Measurements from ENCODE around the gene AKAP13.

The AKAP13 gene

GRCh38 chr15:85501574-85501973 lies 121.2 kb downstream of the AKAP13 start:
- ChIA-PET CTCF (interaction anchor here (1.9 to 6.5 kb wide), 3 partner anchors 13 to 205 kb away, joined by 4 to 62 read pairs (median 7); no protein-coding TSS in a partner anchor), POLR2A (no interaction called here)
- H3K4me3 ChIP-seq (ENCODE audit: low read depth, low read length), result no peak overlapping the region
- no peak for DNase-seq (ENCODE audit: low read depth, low spot score)
- TF ChIP-seq, protein P1, sequence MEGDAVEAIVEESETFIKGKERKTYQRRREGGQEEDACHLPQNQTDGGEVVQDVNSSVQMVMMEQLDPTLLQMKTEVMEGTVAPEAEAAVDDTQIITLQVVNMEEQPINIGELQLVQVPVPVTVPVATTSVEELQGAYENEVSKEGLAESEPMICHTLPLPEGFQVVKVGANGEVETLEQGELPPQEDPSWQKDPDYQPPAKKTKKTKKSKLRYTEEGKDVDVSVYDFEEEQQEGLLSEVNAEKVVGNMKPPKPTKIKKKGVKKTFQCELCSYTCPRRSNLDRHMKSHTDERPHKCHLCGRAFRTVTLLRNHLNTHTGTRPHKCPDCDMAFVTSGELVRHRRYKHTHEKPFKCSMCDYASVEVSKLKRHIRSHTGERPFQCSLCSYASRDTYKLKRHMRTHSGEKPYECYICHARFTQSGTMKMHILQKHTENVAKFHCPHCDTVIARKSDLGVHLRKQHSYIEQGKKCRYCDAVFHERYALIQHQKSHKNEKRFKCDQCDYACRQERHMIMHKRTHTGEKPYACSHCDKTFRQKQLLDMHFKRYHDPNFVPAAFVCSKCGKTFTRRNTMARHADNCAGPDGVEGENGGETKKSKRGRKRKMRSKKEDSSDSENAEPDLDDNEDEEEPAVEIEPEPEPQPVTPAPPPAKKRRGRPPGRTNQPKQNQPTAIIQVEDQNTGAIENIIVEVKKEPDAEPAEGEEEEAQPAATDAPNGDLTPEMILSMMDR (IDR thresholded peaks at IDR 0.05; ENCODE audit: insufficient read depth, low read length, missing control alignments), result no peak

- no peak for DNase-seq (ENCODE audit: low read depth, low spot score)
- ChIA-PET CTCF (interaction anchor here (1.0 to 10.4 kb wide), 8 partner anchors 13 to 207 kb away, joined by 3 to 146 read pairs (median 10); no protein-coding TSS in a partner anchor), POLR2A (no interaction called here)
- H3K4me3 ChIP-seq (ENCODE audit: low read depth, low read length), result no peak overlapping the region
- TF ChIP-seq, protein P1 (IDR thresholded peaks at IDR 0.05; ENCODE audit: insufficient read depth, low read length, missing control alignments), result no peak
Observed at GRCh38 chr15:85503151-85503799, 122.9 kb downstream of the AKAP13 start.

- ChIA-PET CTCF (interaction anchor here (0.6 to 10.4 kb wide), 38 partner anchors 8 to 215 kb away, joined by 3 to 146 read pairs (median 4); no protein-coding TSS in a partner anchor), POLR2A (no interaction called here)
- TF ChIP-seq, protein P1 (IDR thresholded peaks at IDR 0.05; ENCODE audit: insufficient read depth, low read length, missing control alignments), result peak; percentile 34
- H3K4me3 ChIP-seq (ENCODE audit: low read depth, low read length), result no peak overlapping the region
- no peak for DNase-seq (ENCODE audit: low read depth, low spot score)
Observed at GRCh38 chr15:85504749-85505676, 124.6 kb downstream of the AKAP13 start.

GRCh38 chr15:85507114-85507513 lies 126.7 kb downstream of the AKAP13 start:
- TF ChIP-seq, protein P1 (IDR thresholded peaks at IDR 0.05; ENCODE audit: insufficient read depth, low read length, missing control alignments), result no peak
- POLR2A ChIA-PET, result no interaction called here
- CTCF ChIA-PET, result interaction anchor here (0.7 to 10.4 kb wide), 6 partner anchors 10 to 211 kb away, joined by 3 to 146 read pairs (median 32); no protein-coding TSS in a partner anchor
- no peak for DNase-seq (ENCODE audit: low read depth, low spot score)
- no peak overlapping the region for H3K4me3 ChIP-seq (ENCODE audit: low read depth, low read length)

DNA sequence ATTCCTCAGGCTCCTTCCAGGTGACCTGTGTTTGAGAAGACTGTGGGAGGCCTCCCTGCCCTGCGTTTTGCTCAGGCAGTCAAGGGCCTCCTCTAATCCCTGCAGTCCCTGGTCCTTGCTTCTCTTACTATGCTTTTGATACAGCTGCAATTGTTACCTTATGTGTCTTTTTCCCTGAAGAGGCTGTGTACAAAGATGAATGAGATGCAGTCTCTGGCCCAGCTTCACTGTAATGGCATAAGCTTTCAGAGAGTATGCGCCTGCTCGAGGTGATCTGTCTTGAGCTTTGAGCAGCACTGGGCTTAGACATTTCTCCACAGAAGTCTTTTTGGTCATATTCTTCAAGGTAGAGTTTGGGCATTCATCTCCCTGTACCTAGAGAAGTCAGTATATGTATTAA lies 129.6 kb downstream of the AKAP13 start:
- TF ChIP-seq, protein P1 (IDR thresholded peaks at IDR 0.05; ENCODE audit: insufficient read depth, low read length, missing control alignments), result no peak
- no peak for DNase-seq (ENCODE audit: low read depth, low spot score)
- ChIA-PET CTCF (interaction anchor here (1.3 to 10.4 kb wide), 4 partner anchors 11 to 213 kb away, joined by 3 to 146 read pairs (median 9); no protein-coding TSS in a partner anchor), POLR2A (no interaction called here)
- no peak overlapping the region for H3K4me3 ChIP-seq (ENCODE audit: low read depth, low read length)

DNA sequence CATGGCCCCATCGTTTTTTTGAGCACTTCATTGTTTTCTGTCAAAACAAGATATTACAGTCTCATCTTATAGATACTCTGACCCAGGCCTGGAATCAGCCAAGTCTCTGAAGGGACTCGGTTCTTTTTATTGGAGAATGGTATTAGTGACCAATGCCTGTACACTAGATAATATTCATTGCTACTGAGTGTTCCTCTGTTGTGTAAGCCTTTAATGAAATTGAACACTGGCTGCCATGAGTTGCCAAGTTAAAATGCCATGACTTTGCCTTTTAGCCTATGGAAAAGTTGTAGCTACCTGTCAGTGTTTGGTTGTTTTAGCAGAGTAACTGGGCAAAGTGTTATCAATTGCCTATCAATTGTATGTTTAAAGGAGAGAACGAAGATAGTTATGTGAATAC lies 134.0 kb downstream of the AKAP13 start:
- no peak for DNase-seq (ENCODE audit: low read depth, low spot score)
- POLR2A ChIA-PET, result no interaction called here
- CTCF ChIA-PET, result interaction anchor here (1.4 kb wide), 1 partner anchor 9 kb away, joined by 9 read pairs; no protein-coding TSS in a partner anchor
- H3K4me3 ChIP-seq (ENCODE audit: low read depth, low read length), result no peak overlapping the region
- TF ChIP-seq, protein P1 (IDR thresholded peaks at IDR 0.05; ENCODE audit: insufficient read depth, low read length, missing control alignments), result no peak
